ENCODE measurements around the gene MAP4K5. TPM values are rescaled to one million over a fixed set of nuclear protein-coding genes. Genes with fewer than 3 reads are reported as not detected.
A peak's percentile ranks its signal among the peaks of the same experiment; 100 is the strongest.

The MAP4K5 gene
- total and polyA plus RNA-seq, 2 experiments from 2014 or later: 98.0 to 166 TPM

DNA sequence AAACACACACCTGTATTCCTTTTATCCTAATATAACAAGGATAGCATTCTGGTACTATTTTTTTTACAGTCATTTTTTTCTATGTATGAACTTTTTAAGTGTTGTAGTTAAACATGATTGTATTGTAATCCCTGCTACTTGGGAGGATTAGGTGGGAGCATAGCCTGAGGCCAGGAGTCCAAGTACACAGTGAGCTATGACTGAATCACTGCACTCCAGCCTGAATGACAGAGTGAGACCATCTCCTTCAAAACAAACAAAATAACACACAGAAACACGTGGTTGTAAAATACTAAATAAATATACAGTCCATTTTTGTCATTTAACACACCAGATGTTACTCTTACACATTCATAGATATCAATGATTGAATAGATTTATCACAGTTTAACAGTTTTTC lies 56.9 kb downstream of the MAP4K5 start:
- Histone ChIP-seq H3K9ac (no peak overlapping the region), H3K27me3 (replicated peaks; ENCODE audit: insufficient read depth) (no peaks in the 10 kb centered on the region), H3K9me3 (ENCODE audit: low read depth) (peaks cover 4% of the 10 kb centered on the region), H3K4me1 (ENCODE audit: insufficient read depth) (no peaks in the 10 kb centered on the region), H3F3A (ENCODE audit: insufficient read depth) (peaks cover 9% of the 10 kb centered on the region; the same call in 1 of the 2 replicates), H3K9me2 (ENCODE audit: insufficient read depth) (no peaks in the 10 kb centered on the region), H2AFZ (no peak overlapping the region), H3K4me2 (ENCODE audit: unreplicated experiment) (no peak overlapping the region), H3K36me3 (ENCODE audit: low read depth) (peaks cover 71% of the 10 kb centered on the region), H3K27ac (no peak overlapping the region), H4K20me1 (ENCODE audit: insufficient read depth) (no peaks in the 10 kb centered on the region), H3K4me3 (no peak overlapping the region), H3K79me2 (ENCODE audit: insufficient read depth) (peaks cover 37% of the 10 kb centered on the region)
- in situ Hi-C loops (cut with MboI): no loop called here
- WGBS, 2 experiments (ENCODE audit: low coverage in 1 of 2, low lambda C conversion rate in 2 of 2, missing lambda C conversion rate in 2 of 2): 3 to 9% methylated on average over 1 of the region's 1 CpG
- peak; percentile 32 for DNase-seq
- TF ChIP-seq EZH2 (IDR thresholded peaks at IDR 0.05; ENCODE audit: insufficient read depth, poor library complexity, severe bottlenecking) (no peak), EZH2phosphoT487 (IDR thresholded peaks at IDR 0.05; ENCODE audit: insufficient read depth, low read depth) (no peak)

GRCh38 chr14:50471838-50472465 lies 60.4 kb downstream of the MAP4K5 start:
- H3F3A ChIP-seq (ENCODE audit: insufficient read depth): 0 out of 2 replicates have a peak, but pooled peaks cover 5% of the 10 kb centered on the region
- no peaks in the 10 kb centered on the region for H3K9me2 ChIP-seq (ENCODE audit: insufficient read depth)
- no peaks in the 10 kb centered on the region for H4K20me1 ChIP-seq (ENCODE audit: insufficient read depth)
- peaks cover 4% of the 10 kb centered on the region for H3K9me3 ChIP-seq (ENCODE audit: low read depth)
- no peak for DNase-seq
- H2AFZ ChIP-seq: no peak overlapping the region
- H3K4me1 ChIP-seq (ENCODE audit: insufficient read depth): no peaks in the 10 kb centered on the region
- H3K9ac ChIP-seq: no peak overlapping the region
- H3K27me3 ChIP-seq (replicated peaks; ENCODE audit: insufficient read depth): no peaks in the 10 kb centered on the region
- no peak overlapping the region for H3K4me3 ChIP-seq
- in situ Hi-C loops (cut with MboI): no loop called here
- H3K36me3 ChIP-seq (ENCODE audit: low read depth): peaks cover 84% of the 10 kb centered on the region
- TF ChIP-seq EZH2phosphoT487 (IDR thresholded peaks at IDR 0.05; ENCODE audit: insufficient read depth, low read depth) (no peak), EZH2 (IDR thresholded peaks at IDR 0.05; ENCODE audit: insufficient read depth, poor library complexity, severe bottlenecking) (no peak)
- H3K79me2 ChIP-seq (ENCODE audit: insufficient read depth): peaks cover 45% of the 10 kb centered on the region; the same call in 1 of the 2 replicates
- WGBS, 2 experiments (ENCODE audit: low coverage in 1 of 2, low lambda C conversion rate in 2 of 2, missing lambda C conversion rate in 2 of 2): 74 to 76% methylated on average over 6 of the region's 6 CpGs
- no peak overlapping the region for H3K4me2 ChIP-seq (ENCODE audit: unreplicated experiment)
- H3K27ac ChIP-seq: no peak overlapping the region

DNA sequence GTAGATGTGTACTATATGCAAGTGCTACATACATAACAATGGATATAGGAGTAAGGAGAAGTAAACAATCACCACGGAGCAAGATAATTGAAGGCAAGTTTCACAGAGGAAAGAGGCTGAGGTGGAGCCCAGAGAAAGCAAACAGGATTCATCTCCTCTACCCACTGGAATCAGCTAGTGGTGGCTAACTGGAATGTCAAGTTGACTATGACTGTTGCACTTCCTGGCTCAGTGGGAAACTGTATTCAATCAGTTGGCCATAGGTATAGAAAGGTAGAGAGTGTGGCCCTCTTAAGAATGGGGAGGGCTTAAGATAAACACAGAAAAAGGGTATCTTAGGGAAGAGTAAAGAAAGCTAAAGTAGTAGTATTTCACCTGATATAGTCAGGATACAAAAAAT lies 62.4 kb downstream of the MAP4K5 start:
- H3F3A ChIP-seq (ENCODE audit: insufficient read depth): 0 out of 2 replicates have a peak, but pooled peaks cover 5% of the 10 kb centered on the region
- no peak overlapping the region for H3K4me3 ChIP-seq
- peaks cover 4% of the 10 kb centered on the region for H3K9me3 ChIP-seq (ENCODE audit: low read depth)
- H2AFZ ChIP-seq: no peak overlapping the region
- H3K79me2 ChIP-seq (ENCODE audit: insufficient read depth): peaks cover 38% of the 10 kb centered on the region; the same call in 1 of the 2 replicates
- H4K20me1 ChIP-seq (ENCODE audit: insufficient read depth): no peaks in the 10 kb centered on the region
- H3K36me3 ChIP-seq (ENCODE audit: low read depth): peaks cover 87% of the 10 kb centered on the region
- DNase-seq: no peak
- no peak overlapping the region for H3K9ac ChIP-seq
- 100% methylated on average over 1 of the region's 1 CpG for WGBS, 2 experiments (ENCODE audit: low coverage in 1 of 2, low lambda C conversion rate in 2 of 2, missing lambda C conversion rate in 2 of 2)
- no peaks in the 10 kb centered on the region for H3K9me2 ChIP-seq (ENCODE audit: insufficient read depth)
- H3K27ac ChIP-seq: no peak overlapping the region
- TF ChIP-seq EZH2 (IDR thresholded peaks at IDR 0.05; ENCODE audit: insufficient read depth, poor library complexity, severe bottlenecking): no peak
- TF ChIP-seq EZH2phosphoT487 (IDR thresholded peaks at IDR 0.05; ENCODE audit: insufficient read depth, low read depth): no peak
- no peak overlapping the region for H3K4me2 ChIP-seq (ENCODE audit: unreplicated experiment)
- H3K4me1 ChIP-seq (ENCODE audit: insufficient read depth): no peaks in the 10 kb centered on the region
- in situ Hi-C loops (cut with MboI): no loop called here
- no peaks in the 10 kb centered on the region for H3K27me3 ChIP-seq (replicated peaks; ENCODE audit: insufficient read depth)

- TF ChIP-seq EZH2 (IDR thresholded peaks at IDR 0.05; ENCODE audit: insufficient read depth, poor library complexity, severe bottlenecking): no peak
- no peak for TF ChIP-seq EZH2phosphoT487 (IDR thresholded peaks at IDR 0.05; ENCODE audit: insufficient read depth, low read depth)
These were observed 70.3 kb downstream of the MAP4K5 start for GRCh38 chr14:50462111-50462510.

More at GRCh38 chr14:50462111-50462510, 70.3 kb downstream of the MAP4K5 start:
- Histone ChIP-seq H3K9me3 (ENCODE audit: low read depth) (no peaks in the 10 kb centered on the region), H4K20me1 (ENCODE audit: insufficient read depth) (no peaks in the 10 kb centered on the region), H3K27me3 (replicated peaks; ENCODE audit: insufficient read depth) (no peaks in the 10 kb centered on the region), H3K9ac (no peak overlapping the region), H3K36me3 (ENCODE audit: low read depth) (peaks cover 56% of the 10 kb centered on the region), H3K27ac (no peak overlapping the region), H3K79me2 (ENCODE audit: insufficient read depth) (peaks cover under 1% of the 10 kb centered on the region; the same call in 1 of the 2 replicates), H3K9me2 (ENCODE audit: insufficient read depth) (no peaks in the 10 kb centered on the region), H3K4me3 (no peak overlapping the region), H2AFZ (no peak overlapping the region), H3F3A (ENCODE audit: insufficient read depth) (peaks cover under 1% of the 10 kb centered on the region; the same call in 1 of the 2 replicates), H3K4me1 (ENCODE audit: insufficient read depth) (no peaks in the 10 kb centered on the region), H3K4me2 (ENCODE audit: unreplicated experiment) (no peak overlapping the region)
- no peak for DNase-seq
- in situ Hi-C loops (cut with MboI): no loop called here
- WGBS, 2 experiments (ENCODE audit: low coverage in 1 of 2, low lambda C conversion rate in 2 of 2, missing lambda C conversion rate in 2 of 2): 96 to 100% methylated on average over 2 of the region's 2 CpGs

All from GM23248 (cell line).